Measurements from ENCODE around the gene SPTB.

SPTB gene

GRCh38 chr14:64723691-64724577 lies 155.8 kb downstream of the SPTB start:
- Histone ChIP-seq H3K27me3 (ENCODE audit: insufficient read depth, low read length, poor library complexity) (peaks cover 5% of the 10 kb centered on the region), H3K9me3 (ENCODE audit: insufficient read depth, low read length, severe bottlenecking) (no peaks in the 10 kb centered on the region), H3K79me2 (ENCODE audit: insufficient read depth, low read length) (no peaks in the 10 kb centered on the region), H3K4me2 (ENCODE audit: insufficient read depth, low read length) (no peak overlapping the region), H2AFZ (ENCODE audit: low read depth, low read length) (no peak overlapping the region), H3K36me3 (ENCODE audit: insufficient read depth, low read length) (no peaks in the 10 kb centered on the region), H3K4me1 (ENCODE audit: insufficient read depth, low read length) (no peaks in the 10 kb centered on the region), H4K20me1 (ENCODE audit: insufficient read depth, low read length) (no peaks in the 10 kb centered on the region), H3K9ac (ENCODE audit: low read depth, low read length) (no peak overlapping the region), H3K27ac (ENCODE audit: low read length) (no peak overlapping the region), H3K4me3 (ENCODE audit: low read depth in 1 of 2, low read length in 2 of 2) (no peak overlapping the region)
- DNase-seq = no peak
- ATAC-seq (ENCODE audit: insufficient read depth, low read depth) = no peak
- TF ChIP-seq CTCF (IDR thresholded peaks at IDR 0.05; ENCODE audit: borderline replicate concordance, extremely low read depth, low read length, poor library complexity, severe bottlenecking) (no peak), EZH2 (IDR thresholded peaks at IDR 0.05; ENCODE audit: borderline replicate concordance, low read depth, low read length, severe bottlenecking) (no peak)

- H3K79me2 ChIP-seq (ENCODE audit: insufficient read depth, low read length) = no peaks in the 10 kb centered on the region
- no peak overlapping the region for H3K9ac ChIP-seq (ENCODE audit: low read depth, low read length)
- H3K36me3 ChIP-seq (ENCODE audit: insufficient read depth, low read length) = no peaks in the 10 kb centered on the region
- H3K4me2 ChIP-seq (ENCODE audit: insufficient read depth, low read length) = no peak overlapping the region
- H3K27ac ChIP-seq (ENCODE audit: low read length) = no peak overlapping the region
- H3K4me3 ChIP-seq (ENCODE audit: low read depth in 1 of 2, low read length in 2 of 2) = no peak overlapping the region
- no peak for TF ChIP-seq EZH2 (IDR thresholded peaks at IDR 0.05; ENCODE audit: borderline replicate concordance, low read depth, low read length, severe bottlenecking)
- TF ChIP-seq CTCF (IDR thresholded peaks at IDR 0.05; ENCODE audit: borderline replicate concordance, extremely low read depth, low read length, poor library complexity, severe bottlenecking) = no peak
- no peaks in the 10 kb centered on the region for H4K20me1 ChIP-seq (ENCODE audit: insufficient read depth, low read length)
- no peaks in the 10 kb centered on the region for H3K9me3 ChIP-seq (ENCODE audit: insufficient read depth, low read length, severe bottlenecking)
- no peak for ATAC-seq (ENCODE audit: insufficient read depth, low read depth)
- peaks cover 5% of the 10 kb centered on the region for H3K27me3 ChIP-seq (ENCODE audit: insufficient read depth, low read length, poor library complexity)
- DNase-seq = no peak
- H2AFZ ChIP-seq (ENCODE audit: low read depth, low read length) = no peak overlapping the region
- no peaks in the 10 kb centered on the region for H3K4me1 ChIP-seq (ENCODE audit: insufficient read depth, low read length)
Measured at GRCh38 chr14:64722842-64723447, 156.8 kb downstream of the SPTB start.

DNA sequence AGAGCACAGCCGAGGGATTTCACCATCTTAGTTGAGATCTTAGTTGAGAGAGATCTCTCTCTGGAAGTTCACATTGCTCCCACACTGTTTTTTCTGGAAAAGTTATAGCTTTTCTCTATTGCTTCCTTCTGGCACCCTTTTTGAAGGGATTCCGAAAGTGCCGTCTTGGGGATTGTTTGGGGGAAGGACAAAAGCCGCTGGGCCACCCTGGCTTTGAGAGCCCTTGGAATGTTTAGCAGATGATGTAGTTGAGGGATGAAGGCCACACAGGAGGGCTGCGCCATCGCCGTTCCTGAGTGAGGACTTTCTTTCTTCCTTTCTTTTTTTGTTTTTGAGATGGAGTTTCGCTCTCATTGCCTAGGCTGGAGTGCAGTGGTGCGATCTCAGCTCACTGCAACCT lies 157.8 kb downstream of the SPTB start:
- DNase-seq (no peak), ATAC-seq (ENCODE audit: insufficient read depth, low read depth) (no peak)
- H3K79me2 ChIP-seq (ENCODE audit: insufficient read depth, low read length) = no peaks in the 10 kb centered on the region
- no peaks in the 10 kb centered on the region for H3K4me1 ChIP-seq (ENCODE audit: insufficient read depth, low read length)
- no peaks in the 10 kb centered on the region for H3K36me3 ChIP-seq (ENCODE audit: insufficient read depth, low read length)
- H3K9ac ChIP-seq (ENCODE audit: low read depth, low read length) = no peak overlapping the region
- no peak overlapping the region for H3K4me3 ChIP-seq (ENCODE audit: low read depth in 1 of 2, low read length in 2 of 2)
- H3K9me3 ChIP-seq (ENCODE audit: insufficient read depth, low read length, severe bottlenecking) = no peaks in the 10 kb centered on the region
- no peak overlapping the region for H2AFZ ChIP-seq (ENCODE audit: low read depth, low read length)
- TF ChIP-seq CTCF (IDR thresholded peaks at IDR 0.05; ENCODE audit: borderline replicate concordance, extremely low read depth, low read length, poor library complexity, severe bottlenecking) (no peak), EZH2 (IDR thresholded peaks at IDR 0.05; ENCODE audit: borderline replicate concordance, low read depth, low read length, severe bottlenecking) (no peak)
- no peaks in the 10 kb centered on the region for H4K20me1 ChIP-seq (ENCODE audit: insufficient read depth, low read length)
- H3K27me3 ChIP-seq (ENCODE audit: insufficient read depth, low read length, poor library complexity) = peaks cover 5% of the 10 kb centered on the region
- H3K4me2 ChIP-seq (ENCODE audit: insufficient read depth, low read length) = no peak overlapping the region
- no peak overlapping the region for H3K27ac ChIP-seq (ENCODE audit: low read length)

All from DND-41 (cell line).